SU-DHL-6 (cell line): ENCODE data around the gene PPARD.

Experiments used
- CTCF ChIP-seq: fragments of 200-600 bp; sonication (generic); IDR thresholded peaks from one replicate; pipeline ENCODE4 v1.5.1; 2017; ENCODE audit warnings: antibody characterized with exemption, mild to moderate bottlenecking, low read length, moderate library complexity; ENCODE audit not compliant: insufficient read depth, poor library complexity, severe bottlenecking
- EZH2phosphoT487 ChIP-seq: fragments of 200-600 bp; sonication (generic), shearing (Covaris generic); conservative IDR thresholded peaks from 2 replicates; pipeline ENCODE4 v1.6.1; 2018; ENCODE audit warnings: mild to moderate bottlenecking, antibody characterized with exemption, low read length, moderate library complexity, mixed read lengths

GRCh38 chr6:35403544-35404442 lies 61.4 kb downstream of the PPARD start:
- no peak for TF ChIP-seq CTCF
- TF ChIP-seq EZH2phosphoT487, result no peak
